ENCODE results near the gene UHRF1. TPM values are rescaled to one million over a fixed set of nuclear protein-coding genes. Genes with fewer than 3 reads are reported as not detected.

The UHRF1 gene
- polyA plus RNA-seq, 1 of the 3 experiments (the other 2 are of a cell fraction) = 43.4 TPM

DNA sequence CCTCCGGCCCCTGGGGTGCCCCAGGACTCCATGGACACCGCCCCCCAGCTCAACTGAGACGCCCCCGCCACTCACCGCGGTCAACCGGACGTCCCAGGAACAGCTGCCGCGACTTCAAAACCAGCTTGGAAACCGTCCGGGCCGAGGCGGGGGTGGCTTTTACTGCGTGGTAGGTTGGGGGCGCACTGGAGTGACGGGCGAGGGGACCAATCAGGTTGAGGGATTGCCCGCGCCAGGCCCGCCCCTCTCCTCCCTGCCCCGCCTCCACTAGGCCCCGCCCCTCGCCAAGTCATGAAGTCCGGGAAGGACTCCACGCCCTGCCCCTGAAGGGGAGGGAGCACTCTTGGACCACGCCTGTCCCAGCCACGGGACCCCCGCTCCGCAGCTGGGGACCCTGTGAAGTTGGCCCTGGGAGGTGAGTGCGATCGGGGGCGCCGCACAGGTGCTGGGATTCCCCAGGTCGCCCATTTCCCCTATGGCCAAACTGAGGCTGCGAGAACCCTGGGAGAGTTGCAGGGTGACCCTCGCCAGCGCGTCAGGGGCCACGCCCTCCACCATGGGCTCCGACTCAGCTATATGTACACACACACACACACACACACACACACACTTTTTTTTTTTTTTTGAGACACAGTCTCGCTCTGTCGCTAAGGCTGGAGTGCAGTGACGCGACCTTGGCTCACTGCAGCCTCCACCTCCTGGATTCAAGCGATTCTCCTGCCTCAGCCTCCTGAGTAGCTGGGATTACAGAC, 41.6 kb upstream of the UHRF1 start, which contains the start of gene PLIN3 (continued):
- TF ChIP-seq, protein P1, sequence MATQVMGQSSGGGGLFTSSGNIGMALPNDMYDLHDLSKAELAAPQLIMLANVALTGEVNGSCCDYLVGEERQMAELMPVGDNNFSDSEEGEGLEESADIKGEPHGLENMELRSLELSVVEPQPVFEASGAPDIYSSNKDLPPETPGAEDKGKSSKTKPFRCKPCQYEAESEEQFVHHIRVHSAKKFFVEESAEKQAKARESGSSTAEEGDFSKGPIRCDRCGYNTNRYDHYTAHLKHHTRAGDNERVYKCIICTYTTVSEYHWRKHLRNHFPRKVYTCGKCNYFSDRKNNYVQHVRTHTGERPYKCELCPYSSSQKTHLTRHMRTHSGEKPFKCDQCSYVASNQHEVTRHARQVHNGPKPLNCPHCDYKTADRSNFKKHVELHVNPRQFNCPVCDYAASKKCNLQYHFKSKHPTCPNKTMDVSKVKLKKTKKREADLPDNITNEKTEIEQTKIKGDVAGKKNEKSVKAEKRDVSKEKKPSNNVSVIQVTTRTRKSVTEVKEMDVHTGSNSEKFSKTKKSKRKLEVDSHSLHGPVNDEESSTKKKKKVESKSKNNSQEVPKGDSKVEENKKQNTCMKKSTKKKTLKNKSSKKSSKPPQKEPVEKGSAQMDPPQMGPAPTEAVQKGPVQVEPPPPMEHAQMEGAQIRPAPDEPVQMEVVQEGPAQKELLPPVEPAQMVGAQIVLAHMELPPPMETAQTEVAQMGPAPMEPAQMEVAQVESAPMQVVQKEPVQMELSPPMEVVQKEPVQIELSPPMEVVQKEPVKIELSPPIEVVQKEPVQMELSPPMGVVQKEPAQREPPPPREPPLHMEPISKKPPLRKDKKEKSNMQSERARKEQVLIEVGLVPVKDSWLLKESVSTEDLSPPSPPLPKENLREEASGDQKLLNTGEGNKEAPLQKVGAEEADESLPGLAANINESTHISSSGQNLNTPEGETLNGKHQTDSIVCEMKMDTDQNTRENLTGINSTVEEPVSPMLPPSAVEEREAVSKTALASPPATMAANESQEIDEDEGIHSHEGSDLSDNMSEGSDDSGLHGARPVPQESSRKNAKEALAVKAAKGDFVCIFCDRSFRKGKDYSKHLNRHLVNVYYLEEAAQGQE (IDR thresholded peaks at IDR 0.05; ENCODE audit: low read depth, low read length) = no peak

DNA sequence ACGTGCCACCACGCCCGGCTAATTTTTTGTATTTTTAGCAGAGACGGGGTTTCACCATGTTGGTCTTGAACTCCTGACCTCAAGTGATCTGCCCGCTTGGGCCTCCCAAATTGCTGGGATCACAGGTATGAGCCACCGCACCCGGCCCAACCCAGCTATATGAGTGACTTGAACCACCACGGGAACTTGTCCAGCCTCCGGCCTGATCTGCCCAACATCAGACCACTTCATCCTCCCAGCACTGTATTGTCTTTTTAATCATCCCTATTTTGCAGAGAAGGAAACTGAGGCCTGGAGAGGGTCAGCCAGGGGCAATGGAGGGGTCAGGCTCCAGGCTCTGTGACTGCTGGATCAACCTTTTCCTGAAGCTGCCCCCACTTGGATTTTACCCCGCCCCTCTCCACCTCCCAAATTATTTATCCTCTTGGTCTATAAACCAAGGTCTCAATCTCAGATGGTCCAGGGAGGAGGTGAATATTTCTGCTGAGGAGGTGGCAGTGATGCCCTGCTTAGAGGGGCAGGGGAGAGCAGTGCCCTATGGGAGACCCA, 40.9 kb upstream of the UHRF1 start:
- H3K9ac ChIP-seq = 0 out of 2 replicates have a peak overlapping the region, but pooled peaks have one; percentile 94
- H3K9me3 ChIP-seq = no peaks in the 10 kb centered on the region
- H3K79me2 ChIP-seq (ENCODE audit: insufficient read depth) = peaks cover 41% of the 10 kb centered on the region
- DNase-seq = no peak
- ChIA-PET CTCF (interaction anchor here (0.9 to 8.7 kb wide), 8 partner anchors 11 to 171 kb away, joined by 3 to 121 read pairs (median 6); partner anchors contain the start of gene UHRF1), POLR2A (interaction anchor here (1.8 kb wide), 1 partner anchor 13 kb away, joined by 6 read pairs; no protein-coding TSS in a partner anchor)
- H3K27ac ChIP-seq (ENCODE audit: low read depth in 2 of 2, low read length in 1 of 2) = peak overlapping the region in 1 of 2 experiments; percentile 84; a peak in 2 of 4 replicates
- peaks cover 32% of the 10 kb centered on the region for H3F3A ChIP-seq (replicated peaks; ENCODE audit: insufficient read depth)
- no peak overlapping the region for H3K4me2 ChIP-seq
- H3K9me2 ChIP-seq = no peaks in the 10 kb centered on the region
- WGBS (ENCODE audit: low lambda C conversion rate) = 77% methylated on average over 10 of the region's 10 CpGs
- peaks cover 0 to 4% of the 10 kb centered on the region in 2 experiments for H3K36me3 ChIP-seq (replicated peaks in 1 of 2; ENCODE audit: control insufficient read depth in 1 of 2, insufficient read depth in 2 of 2, low read length in 1 of 2)
- peaks cover 22% of the 10 kb centered on the region for H4K20me1 ChIP-seq (ENCODE audit: insufficient read depth)
- H3K4me1 ChIP-seq (ENCODE audit: control insufficient read depth in 1 of 2, insufficient read depth in 2 of 2, low read depth in 1 of 2, low read length in 1 of 2) = peaks cover 6 to 7% of the 10 kb centered on the region in 2 experiments; a peak in 1 of 4 replicates
- peak overlapping the region in 1 of 2 experiments; percentile 97; a peak in 1 of 4 replicates for H3K4me3 ChIP-seq (ENCODE audit: low read depth in 2 of 2, low read length in 1 of 2)
- H3K27me3 ChIP-seq (ENCODE audit: insufficient read depth) = no peaks in the 10 kb centered on the region
- TF ChIP-seq, protein P1 (IDR thresholded peaks at IDR 0.05; ENCODE audit: low read depth, low read length) = no peak
- TF ChIP-seq, protein P2, sequence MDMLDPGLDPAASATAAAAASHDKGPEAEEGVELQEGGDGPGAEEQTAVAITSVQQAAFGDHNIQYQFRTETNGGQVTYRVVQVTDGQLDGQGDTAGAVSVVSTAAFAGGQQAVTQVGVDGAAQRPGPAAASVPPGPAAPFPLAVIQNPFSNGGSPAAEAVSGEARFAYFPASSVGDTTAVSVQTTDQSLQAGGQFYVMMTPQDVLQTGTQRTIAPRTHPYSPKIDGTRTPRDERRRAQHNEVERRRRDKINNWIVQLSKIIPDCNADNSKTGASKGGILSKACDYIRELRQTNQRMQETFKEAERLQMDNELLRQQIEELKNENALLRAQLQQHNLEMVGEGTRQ (IDR thresholded peaks at IDR 0.05; ENCODE audit: borderline replicate concordance, low read depth, low read length) = no peak
- TF ChIP-seq NFIC (IDR thresholded peaks at IDR 0.05; ENCODE audit: borderline replicate concordance) = no peak
- TF ChIP-seq TCF12 (IDR thresholded peaks at IDR 0.05) = no peak
- no peak for TF ChIP-seq MXI1 (IDR thresholded peaks at IDR 0.05; ENCODE audit: low read depth, low read length)
- no peak for TF ChIP-seq RAD21 (IDR thresholded peaks at IDR 0.05; ENCODE audit: low read length)
- TF ChIP-seq, protein P3, sequence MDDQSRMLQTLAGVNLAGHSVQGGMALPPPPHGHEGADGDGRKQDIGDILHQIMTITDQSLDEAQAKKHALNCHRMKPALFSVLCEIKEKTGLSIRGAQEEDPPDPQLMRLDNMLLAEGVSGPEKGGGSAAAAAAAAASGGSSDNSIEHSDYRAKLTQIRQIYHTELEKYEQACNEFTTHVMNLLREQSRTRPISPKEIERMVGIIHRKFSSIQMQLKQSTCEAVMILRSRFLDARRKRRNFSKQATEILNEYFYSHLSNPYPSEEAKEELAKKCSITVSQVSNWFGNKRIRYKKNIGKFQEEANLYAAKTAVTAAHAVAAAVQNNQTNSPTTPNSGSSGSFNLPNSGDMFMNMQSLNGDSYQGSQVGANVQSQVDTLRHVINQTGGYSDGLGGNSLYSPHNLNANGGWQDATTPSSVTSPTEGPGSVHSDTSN (IDR thresholded peaks at IDR 0.05) = no peak
- no peak for TF ChIP-seq TAF1 (IDR thresholded peaks at IDR 0.05; ENCODE audit: borderline replicate concordance, low read depth, low read length)
- no peak for TF ChIP-seq POLR2AphosphoS5 (IDR thresholded peaks at IDR 0.05; ENCODE audit: low read depth, low read length)
- TF ChIP-seq SIN3A (IDR thresholded peaks at IDR 0.05; ENCODE audit: borderline replicate concordance, low read depth, low read length) = no peak
- peak overlapping the region; percentile 96; the same call in 1 of the 2 replicates for H2AFZ ChIP-seq (ENCODE audit: low read depth)

Measured in SK-N-SH (cell line).